ENCODE results near the gene CALCR. TPM values are rescaled to one million over a fixed set of nuclear protein-coding genes. Genes with fewer than 3 reads are reported as not detected.
"Not testable (repeated sequence)": the region's sequence is repeated elsewhere in the genome, so short reads cannot be mapped to it uniquely, and the experiment has no call there.

CALCR gene
- not detected in 2 replicates for total RNA-seq

GRCh38 chr7:93574646-93575554, at the start of gene CALCR:
Gene CALCR (minus strand): TSS chr7:93574724. CDS start chr7:93486981, 87,743 bp downstream.
- DNase-seq (ENCODE audit: low read depth in 2 of 2): no peak

GRCh38 chr7:93623816-93624215, 49.3 kb upstream of the CALCR start:
- DNase-seq (ENCODE audit: low read depth in 2 of 2): no peak

- peak; percentile 2 to 29 for DNase-seq (ENCODE audit: low read depth in 2 of 2)
These were observed 47.8 kb upstream of the CALCR start for GRCh38 chr7:93622036-93623033.

GRCh38 chr7:93620864-93621263, 46.3 kb upstream of the CALCR start:
- no peak for DNase-seq (ENCODE audit: low read depth in 2 of 2)

GRCh38 chr7:93620057-93620456, 45.5 kb upstream of the CALCR start:
- DNase-seq (ENCODE audit: low read depth in 2 of 2): no peak

GRCh38 chr7:93601363-93601762, 26.8 kb upstream of the CALCR start:
- no peak for DNase-seq (ENCODE audit: low read depth in 2 of 2)

- no peak for DNase-seq (ENCODE audit: low read depth in 2 of 2)
These were observed 19.7 kb upstream of the CALCR start for GRCh38 chr7:93594250-93594649.

- DNase-seq (ENCODE audit: low read depth in 2 of 2): no peak
These were observed 18.2 kb upstream of the CALCR start for GRCh38 chr7:93592588-93593266.

- DNase-seq (ENCODE audit: low read depth in 2 of 2): not testable (repeated sequence)
These were observed 16.9 kb upstream of the CALCR start for GRCh38 chr7:93591224-93592050.

- DNase-seq (ENCODE audit: low read depth in 2 of 2): not testable (repeated sequence)
These were observed 11.9 kb upstream of the CALCR start for GRCh38 chr7:93586479-93586865.

GRCh38 chr7:93585694-93586478, 11.4 kb upstream of the CALCR start:
- DNase-seq (ENCODE audit: low read depth in 2 of 2): not testable (repeated sequence)

- DNase-seq (ENCODE audit: low read depth in 2 of 2): no peak
These were observed 4.9 kb upstream of the CALCR start for GRCh38 chr7:93579431-93579830.

GRCh38 chr7:93578762-93579161, 4.2 kb upstream of the CALCR start:
- no peak for DNase-seq (ENCODE audit: low read depth in 2 of 2)

GRCh38 chr7:93575555-93576399, 1.3 kb upstream of the CALCR start:
- no peak for DNase-seq (ENCODE audit: low read depth in 2 of 2)

GRCh38 chr7:93574269-93574645, 267 bp downstream of the CALCR start:
- no peak for DNase-seq (ENCODE audit: low read depth in 2 of 2)

GRCh38 chr7:93569189-93569588, 5.3 kb downstream of the CALCR start:
- DNase-seq (ENCODE audit: low read depth in 2 of 2): no peak

GRCh38 chr7:93566876-93567275, 7.6 kb downstream of the CALCR start:
- no peak for DNase-seq (ENCODE audit: low read depth in 2 of 2)

- DNase-seq (ENCODE audit: low read depth in 2 of 2): no peak
These were observed 10.9 kb downstream of the CALCR start for GRCh38 chr7:93563584-93563983.

GRCh38 chr7:93562936-93563335, 11.6 kb downstream of the CALCR start:
- DNase-seq (ENCODE audit: low read depth in 2 of 2): no peak

All from dermis microvascular lymphatic vessel endothelial cell (primary cell).